Activated CD8-positive, alpha-beta memory T cell treated with anti-CD3 and anti-CD28 coated beads, Interleukin-2, amount 10 ng/mL, durations not matched to agents 7 days and 5 days (primary cell): ENCODE measurements around the gene NUSAP1. TPM values are rescaled to one million over a fixed set of nuclear protein-coding genes. Genes with fewer than 3 reads are reported as not detected.
"Not testable (repeated sequence)": the region's sequence is repeated elsewhere in the genome, so short reads cannot be mapped to it uniquely, and the experiment has no call there.

Source experiments
- ATAC-seq: fragments of 150-1000 bp; cut with Tn5 transposase; one replicate; pipeline ENCODE4 v1.10.0; 2021; ENCODE audit warnings: moderate library complexity
- CTCF ChIA-PET: fragments of 350-600 bp; sonication (Branson Sonifier 250); formaldehyde crosslinking; loops from one replicate; lab custom pipeline; 2021; ENCODE audit warnings: antibody characterized with exemption; lab: Charles Lee
- DNase-seq: peaks from one replicate; pipeline ENCODE4 v3.0.0-alpha.2; 2020
- H3K27ac Mint-ChIP-seq: one replicate; pipeline ENCODE4 v1.8.0; 2021; ENCODE audit warnings: mild to moderate bottlenecking, mixed read lengths
- H3K27me3 Mint-ChIP-seq: one replicate; pipeline ENCODE4 v1.8.0; 2021; ENCODE audit warnings: mixed read lengths
- H3K36me3 Mint-ChIP-seq: one replicate; pipeline ENCODE4 v1.8.0; 2021; ENCODE audit warnings: mild to moderate bottlenecking, mixed read lengths
- H3K4me1 Mint-ChIP-seq: one replicate; pipeline ENCODE4 v1.8.0; 2021; ENCODE audit warnings: mixed read lengths
- H3K4me3 Mint-ChIP-seq: one replicate; pipeline ENCODE4 v1.8.0; 2021; ENCODE audit warnings: mild to moderate bottlenecking, moderate library complexity, mixed read lengths
- H3K9me3 Mint-ChIP-seq: one replicate; pipeline ENCODE4 v1.8.0; 2022; ENCODE audit warnings: low read depth, mixed read lengths
- total RNA-seq, 2 experiments: library from RNA; stranded (reverse); gene quantifications; one replicate each; pipeline ENCODE4 v1.2.3, GENCODE V29; 2021

Gene NUSAP1
- total RNA-seq, 2 experiments from 2014 or later: 234 to 334 TPM

DNA sequence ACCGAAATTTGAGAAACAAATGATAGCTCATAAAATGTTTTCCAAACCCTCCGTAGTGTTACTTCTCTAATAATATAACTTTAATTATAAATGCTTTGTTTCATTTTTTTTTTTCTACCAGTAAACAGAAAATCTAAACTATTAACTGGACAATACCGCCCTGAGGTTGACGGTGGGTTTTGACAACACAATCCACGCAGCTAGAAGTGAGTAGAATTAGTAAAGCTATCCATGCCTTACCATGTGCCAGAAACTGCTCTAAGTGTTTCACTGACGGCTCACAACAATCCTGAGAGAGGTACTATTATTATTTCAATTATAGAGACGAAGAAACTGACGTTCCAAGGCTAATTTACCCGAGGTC, 69.2 kb downstream of the NUSAP1 start:
- DNase-seq: no peak
- CTCF ChIA-PET: interaction anchor here (0.8 kb wide), 1 partner anchor 503 kb away, joined by 4 read pairs; no protein-coding TSS in a partner anchor
- H3K9me3 Mint-ChIP-seq: no peaks in the 10 kb centered on the region
- H3K4me1 Mint-ChIP-seq: peaks cover 22% of the 10 kb centered on the region
- ATAC-seq: peak; percentile 22
- H3K36me3 Mint-ChIP-seq: peaks cover 5% of the 10 kb centered on the region
- peak overlapping the region; percentile 87 for H3K4me3 Mint-ChIP-seq
- no peaks in the 10 kb centered on the region for H3K27me3 Mint-ChIP-seq
- peak overlapping the region; percentile 93 for H3K27ac Mint-ChIP-seq

DNA sequence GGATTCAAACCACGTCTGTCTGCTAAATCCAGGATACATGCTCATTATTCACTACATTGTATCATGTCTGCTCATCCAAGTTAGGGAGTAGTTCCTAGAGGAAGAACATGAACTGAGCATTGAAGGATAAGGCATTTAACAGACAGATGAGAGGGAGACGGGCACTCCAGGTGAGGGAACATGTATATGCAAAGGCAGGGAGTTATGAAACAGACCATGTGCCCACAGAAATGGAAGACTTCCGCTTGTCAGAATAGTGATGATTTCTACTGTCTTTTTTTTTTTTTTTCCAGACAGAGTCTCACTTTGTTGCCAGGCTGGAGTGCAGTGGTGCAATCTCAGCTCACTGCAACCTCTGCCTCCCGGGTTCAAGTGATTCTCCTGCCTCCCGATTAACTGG, 74.7 kb downstream of the NUSAP1 start:
- no peak for DNase-seq
- Mint-ChIP-seq H3K4me1 (peaks cover 17% of the 10 kb centered on the region), H3K36me3 (peaks cover 3% of the 10 kb centered on the region), H3K9me3 (no peaks in the 10 kb centered on the region), H3K4me3 (no peak overlapping the region), H3K27me3 (no peaks in the 10 kb centered on the region), H3K27ac (no peak overlapping the region)
- CTCF ChIA-PET: interaction anchor here (1.6 kb wide), 1 partner anchor 8 kb away, joined by 3 read pairs; no protein-coding TSS in a partner anchor
- ATAC-seq: no peak

- no peak for ATAC-seq
- no peak for DNase-seq
Measured at GRCh38 chr15:41408234-41408641, 75.6 kb downstream of the NUSAP1 start.

DNA sequence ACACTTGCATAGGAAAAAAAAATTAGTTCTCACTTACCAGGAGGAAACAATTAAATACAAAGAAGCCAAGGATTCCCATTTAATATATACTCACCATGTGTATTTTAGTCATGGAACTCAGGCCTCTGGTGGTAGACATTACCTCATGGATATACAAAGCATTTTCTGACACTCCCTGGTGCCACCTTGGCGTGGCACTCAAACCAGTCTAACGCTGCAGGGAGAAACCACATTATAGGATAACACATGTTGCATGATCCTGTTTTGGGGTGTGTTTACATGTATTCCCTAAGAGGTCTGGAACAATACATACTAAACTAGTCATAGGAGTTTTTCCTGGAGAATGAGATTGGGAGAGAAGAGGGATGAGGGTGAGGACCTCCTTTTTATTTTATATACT, 78.3 kb downstream of the NUSAP1 start:
- peaks cover 6% of the 10 kb centered on the region for H3K4me1 Mint-ChIP-seq
- H3K9me3 Mint-ChIP-seq: no peaks in the 10 kb centered on the region
- ATAC-seq: no peak
- H3K36me3 Mint-ChIP-seq: no peaks in the 10 kb centered on the region
- no peak overlapping the region for H3K27ac Mint-ChIP-seq
- DNase-seq: no peak
- CTCF ChIA-PET: no interaction called here
- no peaks in the 10 kb centered on the region for H3K27me3 Mint-ChIP-seq
- no peak overlapping the region for H3K4me3 Mint-ChIP-seq

More at GRCh38 chr15:41408234-41408641, 75.6 kb downstream of the NUSAP1 start:
- H3K36me3 Mint-ChIP-seq: peaks cover 3% of the 10 kb centered on the region
- CTCF ChIA-PET: no interaction called here
- H3K27ac Mint-ChIP-seq: no peak overlapping the region
- no peaks in the 10 kb centered on the region for H3K9me3 Mint-ChIP-seq
- H3K4me3 Mint-ChIP-seq: no peak overlapping the region
- no peaks in the 10 kb centered on the region for H3K27me3 Mint-ChIP-seq
- H3K4me1 Mint-ChIP-seq: peaks cover 12% of the 10 kb centered on the region

DNA sequence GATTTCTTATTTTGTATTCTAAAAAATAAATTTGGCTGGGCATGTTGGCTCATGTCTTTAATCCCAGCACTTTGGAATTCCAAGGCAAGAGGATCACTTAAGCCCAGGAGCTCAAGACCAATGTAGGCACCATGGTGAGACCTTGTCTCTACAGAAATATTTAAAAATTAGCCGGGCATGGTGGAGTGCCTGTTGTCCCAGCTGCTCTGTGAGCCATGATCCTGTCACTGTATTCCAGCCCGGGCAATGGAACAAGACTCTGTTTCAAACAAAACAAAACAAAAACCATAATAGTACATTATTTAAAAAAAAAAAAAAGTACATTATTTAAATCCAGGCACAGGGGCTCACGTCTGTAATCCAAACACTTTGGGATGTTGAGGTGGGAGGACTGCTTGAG, 78.8 kb downstream of the NUSAP1 start:
- DNase-seq (no peak), ATAC-seq (no peak)
- Mint-ChIP-seq H3K27me3 (no peaks in the 10 kb centered on the region), H3K9me3 (no peaks in the 10 kb centered on the region), H3K36me3 (no peaks in the 10 kb centered on the region), H3K4me3 (no peak overlapping the region), H3K4me1 (peaks cover 10% of the 10 kb centered on the region), H3K27ac (no peak overlapping the region)
- CTCF ChIA-PET: no interaction called here

- ATAC-seq (no peak), DNase-seq (no peak)
- Mint-ChIP-seq H3K9me3 (no peaks in the 10 kb centered on the region), H3K36me3 (peaks cover 1% of the 10 kb centered on the region), H3K27ac (peak overlapping the region; percentile 92), H3K4me1 (peaks cover 37% of the 10 kb centered on the region), H3K4me3 (peak overlapping the region; percentile 95), H3K27me3 (no peaks in the 10 kb centered on the region)
- CTCF ChIA-PET: interaction anchor here (1.6 kb wide), 1 partner anchor 13 kb away, joined by 7 read pairs; no protein-coding TSS in a partner anchor
Measured at GRCh38 chr15:41416128-41416741, 83.6 kb downstream of the NUSAP1 start.

- H3K4me1 Mint-ChIP-seq: peaks cover 37% of the 10 kb centered on the region
- H3K27me3 Mint-ChIP-seq: no peaks in the 10 kb centered on the region
- ATAC-seq (peak; percentile 95), DNase-seq (peak; percentile 96)
- peaks cover 1% of the 10 kb centered on the region for H3K36me3 Mint-ChIP-seq
- peak within 1 kb of the TSS; percentile 92 for H3K27ac Mint-ChIP-seq
- peak within 1 kb of the TSS; percentile 95 for H3K4me3 Mint-ChIP-seq
- no peaks in the 10 kb centered on the region for H3K9me3 Mint-ChIP-seq
- CTCF ChIA-PET: interaction anchor here (1.6 kb wide), 1 partner anchor 13 kb away, joined by 7 read pairs; no protein-coding TSS in a partner anchor
Measured at GRCh38 chr15:41416742-41417417, 84.2 kb downstream of the NUSAP1 start, which contains the start of gene RTF1. Gene RTF1, plus strand, starts transcription at chr15:41417095. Its CDS starts 21 bp downstream, at chr15:41417116.

- CTCF ChIA-PET: interaction anchor here (1.3 to 1.6 kb wide), 2 partner anchors 12 to 48 kb away, joined by 3 to 7 read pairs; no protein-coding TSS in a partner anchor
- ATAC-seq: peak; percentile 57
- Mint-ChIP-seq H3K4me3 (peak overlapping the region; percentile 95), H3K9me3 (no peaks in the 10 kb centered on the region), H3K4me1 (peaks cover 39% of the 10 kb centered on the region), H3K36me3 (peaks cover 1% of the 10 kb centered on the region), H3K27me3 (no peaks in the 10 kb centered on the region), H3K27ac (peak overlapping the region; percentile 90)
- peak; percentile 61 for DNase-seq
Measured at GRCh38 chr15:41417418-41418195, 84.9 kb downstream of the NUSAP1 start.

- DNase-seq (no peak), ATAC-seq (peak; percentile 86)
- CTCF ChIA-PET: interaction anchor here (0.9 kb wide), 1 partner anchor 14 kb away, joined by 3 read pairs; no protein-coding TSS in a partner anchor
- Mint-ChIP-seq H3K4me3 (peak overlapping the region; percentile 57), H3K4me1 (peaks cover 39% of the 10 kb centered on the region), H3K27me3 (no peaks in the 10 kb centered on the region), H3K27ac (peak overlapping the region; percentile 91), H3K9me3 (no peaks in the 10 kb centered on the region), H3K36me3 (peaks cover 7% of the 10 kb centered on the region)
Measured at GRCh38 chr15:41423979-41424659, 91.4 kb downstream of the NUSAP1 start.

DNA sequence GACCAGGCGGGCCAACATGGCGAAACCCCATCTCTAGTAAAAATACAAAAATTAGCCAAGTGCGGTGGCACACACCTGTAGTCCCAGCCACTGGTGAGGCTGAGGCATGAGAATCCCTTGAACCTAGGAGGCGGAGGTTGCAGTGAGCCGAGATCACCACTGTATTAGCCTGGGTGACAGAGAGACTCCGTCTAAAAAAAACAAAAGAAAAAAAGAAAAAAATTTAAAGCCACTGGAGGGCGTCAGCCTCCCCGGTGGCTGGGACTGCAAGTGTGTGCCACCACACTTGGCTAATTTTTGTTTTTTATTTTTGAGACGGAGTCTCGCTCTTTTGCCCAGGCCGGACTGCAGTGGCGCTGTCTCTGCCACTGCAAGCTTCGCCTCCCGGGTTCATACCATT, 92.1 kb downstream of the NUSAP1 start:
- H3K9me3 Mint-ChIP-seq: no peaks in the 10 kb centered on the region
- ATAC-seq (no peak), DNase-seq (no peak)
- H3K27ac Mint-ChIP-seq: peak overlapping the region; percentile 91
- peaks cover 43% of the 10 kb centered on the region for H3K4me1 Mint-ChIP-seq
- CTCF ChIA-PET: no interaction called here
- peak overlapping the region; percentile 57 for H3K4me3 Mint-ChIP-seq
- peaks cover 7% of the 10 kb centered on the region for H3K36me3 Mint-ChIP-seq
- H3K27me3 Mint-ChIP-seq: no peaks in the 10 kb centered on the region

GRCh38 chr15:41425907-41426306, 93.2 kb downstream of the NUSAP1 start:
- ATAC-seq, CTCF ChIA-PET, H3K27me3 Mint-ChIP-seq, H3K36me3 Mint-ChIP-seq, H3K9me3 Mint-ChIP-seq, DNase-seq, H3K4me3 Mint-ChIP-seq: not testable (repeated sequence)
- Mint-ChIP-seq H3K4me1 (peaks cover 41% of the 10 kb centered on the region), H3K27ac (peak overlapping the region; percentile 57)

GRCh38 chr15:41429003-41429890, 96.6 kb downstream of the NUSAP1 start:
- DNase-seq (peak; percentile 56), ATAC-seq (peak; percentile 89)
- no peaks in the 10 kb centered on the region for H3K9me3 Mint-ChIP-seq
- H3K4me1 Mint-ChIP-seq: peaks cover 32% of the 10 kb centered on the region
- H3K27ac Mint-ChIP-seq: peak overlapping the region; percentile 97
- peak overlapping the region; percentile 72 for H3K4me3 Mint-ChIP-seq
- CTCF ChIA-PET: interaction anchor here (0.6 to 1.7 kb wide), 7 partner anchors 8 to 313 kb away, joined by 3 to 7 read pairs (median 5); partner anchors contain the start of genes NUSAP1, OIP5 and RTF1
- peaks cover 6% of the 10 kb centered on the region for H3K36me3 Mint-ChIP-seq
- no peaks in the 10 kb centered on the region for H3K27me3 Mint-ChIP-seq
